Coronary artery (tissue), 2 donors: ENCODE data around the gene CPA1.

Source experiments
- DNase-seq: peaks from one replicate; pipeline ENCODE4 v3.0.0-alpha.2; 2017; ENCODE audit warnings: low spot score
- H3K27ac ChIP-seq, 2 donors: fragments of 200-600 bp; sonication (generic); one replicate each; pipeline ENCODE4 v1.5.1; 2016 to 2019
- H3K4me3 ChIP-seq: fragments of 200-600 bp; sonication (generic); 2 replicates; pipeline ENCODE4 v1.5.1; 2016; ENCODE audit warnings: mild to moderate bottlenecking, moderate library complexity
- CTCF ChIP-seq: fragments of 200-600 bp; sonication (generic); IDR thresholded peaks from one replicate; pipeline ENCODE4 v1.5.1; 2019; ENCODE audit warnings: antibody characterized with exemption

Gene CPA1

GRCh38 chr7:130417213-130417612, 36.9 kb downstream of the CPA1 start:
- no peak for TF ChIP-seq CTCF
- no peak overlapping the region for H3K4me3 ChIP-seq
- DNase-seq, result no peak
- H3K27ac ChIP-seq, result no peak overlapping the region

- TF ChIP-seq CTCF, result no peak
- H3K27ac ChIP-seq, result no peak overlapping the region
These were observed 38.0 kb downstream of the CPA1 start for GRCh38 chr7:130418306-130418705.

GRCh38 chr7:130419658-130420057, 39.4 kb downstream of the CPA1 start:
- TF ChIP-seq CTCF, result no peak
- DNase-seq, result no peak
- H3K27ac ChIP-seq, result no peak overlapping the region
- no peak overlapping the region for H3K4me3 ChIP-seq

More at GRCh38 chr7:130418306-130418705, 38.0 kb downstream of the CPA1 start:
- H3K4me3 ChIP-seq, result no peak overlapping the region
- no peak for DNase-seq

- no peak overlapping the region for H3K4me3 ChIP-seq
- H3K27ac ChIP-seq, result no peak overlapping the region
- no peak for TF ChIP-seq CTCF
- DNase-seq, result no peak
These were observed 40.8 kb downstream of the CPA1 start for GRCh38 chr7:130420943-130421578.

- DNase-seq, result no peak
- Histone ChIP-seq H3K4me3 (no peak overlapping the region), H3K27ac (no peak overlapping the region)
- TF ChIP-seq CTCF, result no peak
These were observed 41.4 kb downstream of the CPA1 start for GRCh38 chr7:130421684-130422083.

GRCh38 chr7:130423501-130424037, 43.3 kb downstream of the CPA1 start:
- TF ChIP-seq CTCF, result no peak
- Histone ChIP-seq H3K27ac (no peak overlapping the region), H3K4me3 (no peak overlapping the region)
- no peak for DNase-seq

GRCh38 chr7:130425796-130426195, 45.5 kb downstream of the CPA1 start:
- H3K27ac ChIP-seq, result no peak overlapping the region
- no peak for TF ChIP-seq CTCF
- DNase-seq, result no peak
- H3K4me3 ChIP-seq, result no peak overlapping the region
